A673 (cell line): ENCODE results near the gene SOX6. TPM values are rescaled to one million over a fixed set of nuclear protein-coding genes. Genes with fewer than 3 reads are reported as not detected.
A peak's percentile ranks its signal among the peaks of the same experiment; 100 is the strongest.

Experiments
- BruUV-seq: library from RNA; stranded (reverse); fragments of 400-500 nt; replicated peaks from 2 replicates; lab custom pipeline; 2021; lab: Mats Ljungman, UMichigan
- CTCF ChIA-PET: fragments of 300-600 bp; sonication (Branson Sonifier 250); formaldehyde crosslinking; loops from one replicate; lab custom pipeline; 2022; ENCODE audit warnings: antibody characterized with exemption; lab: Charles Lee
- POLR2A ChIA-PET: fragments of 300-600 bp; sonication (Branson Sonifier 250); formaldehyde crosslinking; loops from one replicate; lab custom pipeline; 2022; ENCODE audit warnings: antibody characterized with exemption; ENCODE audit not compliant: low non-redundant PET; lab: Charles Lee
- DNase-seq: peaks from one replicate; pipeline ENCODE4 v3.0.0-alpha.2; 2015; ENCODE audit warnings: low spot score
- H3K27ac ChIP-seq: fragments of 200-600 bp; sonication (generic); 2 replicates; pipeline ENCODE4 v1.5.1; 2016; ENCODE audit warnings: mixed run types, low read depth, mild to moderate bottlenecking, mixed read lengths, antibody characterized with exemption, low read length; ENCODE audit not compliant: poor library complexity, severe bottlenecking
- H3K27me3 ChIP-seq: fragments of 200-600 bp; sonication (generic); replicated peaks from 2 replicates; pipeline ENCODE4 v1.6.1; 2017; ENCODE audit warnings: mixed run types, low read depth, mild to moderate bottlenecking, mixed read lengths, antibody characterized with exemption, low read length; ENCODE audit not compliant: insufficient read depth, poor library complexity
- H3K36me3 ChIP-seq: fragments of 200-600 bp; sonication (generic); 2 replicates; pipeline ENCODE4 v1.6.1; 2016; ENCODE audit warnings: mixed run types, mild to moderate bottlenecking, mixed read lengths, antibody characterized with exemption, low read length; ENCODE audit not compliant: insufficient read depth, poor library complexity, severe bottlenecking
- H3K4me1 ChIP-seq: fragments of 200-600 bp; sonication (generic); 2 replicates; pipeline ENCODE4 v1.6.1; 2017; ENCODE audit warnings: mixed run types, mild to moderate bottlenecking, mixed read lengths, antibody characterized with exemption, low read length; ENCODE audit not compliant: insufficient read depth, poor library complexity, severe bottlenecking
- H3K4me3 ChIP-seq: fragments of 200-600 bp; sonication (generic); 2 replicates; pipeline ENCODE4 v1.5.1; 2016; ENCODE audit warnings: low read depth, mixed run types, mild to moderate bottlenecking, mixed read lengths, low read length; ENCODE audit not compliant: poor library complexity, severe bottlenecking
- H3K9me3 ChIP-seq: fragments of 200-600 bp; sonication (generic); 2 replicates; pipeline ENCODE4 v1.6.1; 2016; ENCODE audit warnings: mixed run types, low read depth, mild to moderate bottlenecking, mixed read lengths, antibody characterized with exemption, low read length; ENCODE audit not compliant: poor library complexity, severe bottlenecking
- EZH2 ChIP-seq: fragments of 200-600 bp; sonication (generic); IDR thresholded peaks from 2 replicates; pipeline ENCODE4 v1.6.1; 2017; ENCODE audit warnings: borderline replicate concordance, low read depth, mild to moderate bottlenecking, mixed read lengths, antibody characterized with exemption, low read length; ENCODE audit not compliant: poor library complexity, severe bottlenecking
- intact Hi-C: fragments of 100-400 bp; cut with micrococcal nuclease; formaldehyde crosslinking; loops from one replicate; pipeline ENCODE4 v1.10.0; 2022; ENCODE audit not compliant: unreplicated experiment
- total RNA-seq: library from RNA; stranded (reverse); gene quantifications from 2 replicates; pipeline ENCODE4 v1.2.3, GENCODE V29; 2021
- TF ChIP-seq, protein P1 (sequence below): fragments of 300-800, 200-600 bp; sonication (generic); conservative IDR thresholded peaks from 2 replicates; pipeline ENCODE4 v1.5.1; 2017; ENCODE audit warnings: low read depth, mild to moderate bottlenecking, antibody characterized with exemption, low read length, moderate library complexity, mixed read lengths

The SOX6 gene
- total RNA-seq, 1 experiment from 2014 or later = 27.5 TPM

GRCh38 chr11:16184588-16184987 lies 171.8 kb downstream of the SOX6 start:
- H3K4me1 ChIP-seq = peaks cover 34% of the 10 kb centered on the region
- intact Hi-C loops = no loop called here
- no peak overlapping the region for H3K4me3 ChIP-seq
- no TSS peak for BruUV-seq
- H3K27ac ChIP-seq = no peak overlapping the region
- peak; percentile 25 for DNase-seq
- CTCF ChIA-PET = no interaction called here
- H3K27me3 ChIP-seq = no peaks in the 10 kb centered on the region
- TF ChIP-seq, protein P1, sequence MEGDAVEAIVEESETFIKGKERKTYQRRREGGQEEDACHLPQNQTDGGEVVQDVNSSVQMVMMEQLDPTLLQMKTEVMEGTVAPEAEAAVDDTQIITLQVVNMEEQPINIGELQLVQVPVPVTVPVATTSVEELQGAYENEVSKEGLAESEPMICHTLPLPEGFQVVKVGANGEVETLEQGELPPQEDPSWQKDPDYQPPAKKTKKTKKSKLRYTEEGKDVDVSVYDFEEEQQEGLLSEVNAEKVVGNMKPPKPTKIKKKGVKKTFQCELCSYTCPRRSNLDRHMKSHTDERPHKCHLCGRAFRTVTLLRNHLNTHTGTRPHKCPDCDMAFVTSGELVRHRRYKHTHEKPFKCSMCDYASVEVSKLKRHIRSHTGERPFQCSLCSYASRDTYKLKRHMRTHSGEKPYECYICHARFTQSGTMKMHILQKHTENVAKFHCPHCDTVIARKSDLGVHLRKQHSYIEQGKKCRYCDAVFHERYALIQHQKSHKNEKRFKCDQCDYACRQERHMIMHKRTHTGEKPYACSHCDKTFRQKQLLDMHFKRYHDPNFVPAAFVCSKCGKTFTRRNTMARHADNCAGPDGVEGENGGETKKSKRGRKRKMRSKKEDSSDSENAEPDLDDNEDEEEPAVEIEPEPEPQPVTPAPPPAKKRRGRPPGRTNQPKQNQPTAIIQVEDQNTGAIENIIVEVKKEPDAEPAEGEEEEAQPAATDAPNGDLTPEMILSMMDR = no peak
- no peak for TF ChIP-seq EZH2
- POLR2A ChIA-PET = interaction anchor here (0.6 kb wide), 1 partner anchor 166 kb away, joined by 4 read pairs; no protein-coding TSS in a partner anchor
- H3K36me3 ChIP-seq = no peaks in the 10 kb centered on the region
- no peaks in the 10 kb centered on the region for H3K9me3 ChIP-seq

- no peak for DNase-seq
- CTCF ChIA-PET = no interaction called here
- Histone ChIP-seq H3K27ac (no peak overlapping the region), H3K27me3 (no peaks in the 10 kb centered on the region), H3K4me3 (no peak overlapping the region), H3K9me3 (no peaks in the 10 kb centered on the region), H3K36me3 (no peaks in the 10 kb centered on the region), H3K4me1 (peaks cover 53% of the 10 kb centered on the region)
- TF ChIP-seq EZH2 = no peak
- TF ChIP-seq, protein P1 = no peak
- intact Hi-C loops = no loop called here
- POLR2A ChIA-PET = no interaction called here
- no TSS peak for BruUV-seq
Measured at GRCh38 chr11:16182553-16182952, 173.8 kb downstream of the SOX6 start.

DNA sequence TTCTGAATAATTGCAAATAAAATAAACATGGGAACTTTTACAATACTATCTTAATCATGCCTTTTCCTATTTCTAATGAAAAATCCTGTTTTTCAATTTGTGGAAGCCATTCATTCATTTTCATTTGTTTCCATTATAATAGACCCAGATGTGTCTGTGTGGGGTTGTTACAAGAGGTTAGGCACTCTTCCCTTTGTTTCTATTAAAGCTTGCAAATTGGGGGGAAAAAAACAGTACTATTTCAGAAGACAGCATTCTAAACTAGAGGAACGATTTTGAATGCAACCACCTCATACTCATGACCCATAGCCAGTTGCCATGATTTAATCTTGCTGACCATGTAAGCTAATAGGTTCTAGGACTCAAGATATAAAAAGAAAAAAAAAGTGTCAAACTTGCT lies 175.5 kb downstream of the SOX6 start:
- H3K4me1 ChIP-seq = peaks cover 57% of the 10 kb centered on the region
- H3K36me3 ChIP-seq = no peaks in the 10 kb centered on the region
- H3K4me3 ChIP-seq = no peak overlapping the region
- TF ChIP-seq EZH2 = no peak
- TF ChIP-seq, protein P1 = no peak
- ChIA-PET CTCF (no interaction called here), POLR2A (no interaction called here)
- intact Hi-C loops = no loop called here
- H3K9me3 ChIP-seq = no peaks in the 10 kb centered on the region
- H3K27me3 ChIP-seq = no peaks in the 10 kb centered on the region
- BruUV-seq = no TSS peak
- DNase-seq = no peak
- H3K27ac ChIP-seq = no peak overlapping the region
